WTC11 (cell line): ENCODE data around the gene LAMA2. TPM values are rescaled to one million over a fixed set of nuclear protein-coding genes. Genes with fewer than 3 reads are reported as not detected.

Experiments used
- ATAC-seq: fragments of 200-7000 bp; cut with Tn5 transposase; 2 replicates; pipeline ENCODE4 v1.10.0; 2021; ENCODE audit warnings: mild to moderate bottlenecking, moderate library complexity
- CTCF ChIA-PET: fragments of 300-600 bp; sonication (Branson Sonifier 250); formaldehyde crosslinking; loops from one replicate; lab custom pipeline; 2021; ENCODE audit warnings: antibody characterized with exemption; lab: Charles Lee
- POLR2A ChIA-PET: fragments of 350-600 bp; sonication (Branson Sonifier 250); formaldehyde crosslinking; loops from one replicate; lab custom pipeline; 2021; ENCODE audit warnings: antibody characterized with exemption; lab: Charles Lee
- DNase-seq: peaks from one replicate; pipeline ENCODE4 v3.0.0; 2021; ENCODE audit warnings: low spot score
- H3K27ac Mint-ChIP-seq: 2 replicates; pipeline ENCODE4 v1.8.0; 2021; ENCODE audit warnings: mixed read lengths
- H3K27me3 Mint-ChIP-seq: 2 replicates; pipeline ENCODE4 v1.8.0; 2021; ENCODE audit warnings: low read depth, mild to moderate bottlenecking, moderate library complexity, mixed read lengths
- H3K36me3 Mint-ChIP-seq: 2 replicates; pipeline ENCODE4 v1.8.0; 2021; ENCODE audit warnings: mixed read lengths
- H3K4me1 Mint-ChIP-seq: 2 replicates; pipeline ENCODE4 v1.8.0; 2022; ENCODE audit warnings: mixed read lengths
- H3K4me3 Mint-ChIP-seq: 2 replicates; pipeline ENCODE4 v1.8.0; 2021; ENCODE audit warnings: mild to moderate bottlenecking, moderate library complexity, mixed read lengths
- H3K9me3 Mint-ChIP-seq: 2 replicates; pipeline ENCODE4 v1.8.0; 2021; ENCODE audit warnings: mixed read lengths
- E2F5 ChIP-seq: sonication (generic); formaldehyde crosslinking; IDR thresholded peaks from 2 replicates; pipeline ENCODE4 v1.8.1; 2022; ENCODE audit warnings: mild to moderate bottlenecking, moderate library complexity, missing genetic modification reagents
- ELF4 ChIP-seq: sonication (generic); formaldehyde crosslinking; IDR thresholded peaks from 2 replicates; pipeline ENCODE4 v1.8.1; 2022; ENCODE audit warnings: low read depth, mild to moderate bottlenecking, moderate library complexity, missing genetic modification reagents
- FOXP4 ChIP-seq: sonication (generic); formaldehyde crosslinking; IDR thresholded peaks from 2 replicates; pipeline ENCODE4 v1.8.0; 2022; ENCODE audit warnings: mild to moderate bottlenecking, missing genetic modification reagents
- GTF2I ChIP-seq: fragments of 250-450 bp; sonication (Bioruptor Pico); conservative IDR thresholded peaks from 2 replicates; pipeline ENCODE4 v1.4.0; 2021; ENCODE audit warnings: mild to moderate bottlenecking
- HMGXB4 ChIP-seq: sonication (generic); formaldehyde crosslinking; IDR thresholded peaks from 2 replicates; pipeline ENCODE4 v1.8.1; 2023; ENCODE audit warnings: mild to moderate bottlenecking, moderate library complexity, missing genetic modification reagents
- NFYB ChIP-seq: sonication (generic); formaldehyde crosslinking; conservative IDR thresholded peaks from 2 replicates; pipeline ENCODE4 v1.8.0; 2022; ENCODE audit warnings: low read depth, missing genetic modification reagents
- NR2C2 ChIP-seq: sonication (generic); formaldehyde crosslinking; IDR thresholded peaks from 2 replicates; pipeline ENCODE4 v1.8.0; 2022; ENCODE audit warnings: mild to moderate bottlenecking, missing genetic modification reagents
- PRRX2 ChIP-seq: fragments of 250-450 bp; sonication (Bioruptor Pico); IDR thresholded peaks from 2 replicates; pipeline ENCODE4 v1.8.0; 2021; ENCODE audit warnings: mild to moderate bottlenecking
- ZBTB43 ChIP-seq: sonication (generic); formaldehyde crosslinking; IDR thresholded peaks from 2 replicates; pipeline ENCODE4 v1.8.1; 2023; ENCODE audit warnings: mild to moderate bottlenecking, missing genetic modification reagents
- ZNF138 ChIP-seq: sonication (generic); formaldehyde crosslinking; conservative IDR thresholded peaks from 2 replicates; pipeline ENCODE4 v1.8.1; 2022; ENCODE audit warnings: mild to moderate bottlenecking, moderate library complexity, missing genetic modification reagents
- ZNF232 ChIP-seq: sonication (generic); formaldehyde crosslinking; IDR thresholded peaks from 2 replicates; pipeline ENCODE4 v1.8.0; 2022; ENCODE audit warnings: mild to moderate bottlenecking, missing genetic modification reagents
- ZNF423 ChIP-seq: fragments of 250-450 bp; sonication (Bioruptor Pico); IDR thresholded peaks from 2 replicates; pipeline ENCODE4 v2.1.2; 2022; ENCODE audit warnings: mild to moderate bottlenecking, moderate library complexity
- total RNA-seq: library from RNA; stranded (reverse); gene quantifications from 3 replicates; pipeline ENCODE4 v1.2.3, GENCODE V29; 2021
- TF ChIP-seq, protein P1 (sequence below): fragments of 250-450 bp; sonication (Bioruptor Pico); IDR thresholded peaks from 2 replicates; pipeline ENCODE4 v2.1.2; 2022; ENCODE audit warnings: mild to moderate bottlenecking, moderate library complexity
- TF ChIP-seq, protein P2 (sequence below): sonication (generic); formaldehyde crosslinking; IDR thresholded peaks from 2 replicates; pipeline ENCODE4 v1.8.1; 2023; ENCODE audit warnings: mild to moderate bottlenecking, missing genetic modification reagents, moderate library complexity
- TF ChIP-seq, protein P3 (sequence below): fragments of 250-450 bp; sonication (Bioruptor Pico); conservative IDR thresholded peaks from 2 replicates; pipeline ENCODE4 v1.9.0; 2021; ENCODE audit warnings: mild to moderate bottlenecking
- TF ChIP-seq, protein P4 (sequence below): sonication (generic); formaldehyde crosslinking; conservative IDR thresholded peaks from 2 replicates; pipeline ENCODE4 v1.8.1; 2023; ENCODE audit warnings: mild to moderate bottlenecking, low read depth, missing genetic modification reagents, moderate library complexity

Gene LAMA2
- total RNA-seq, 1 experiment from 2014 or later, result 6.6 TPM

- no peak for DNase-seq
- H3K4me1 Mint-ChIP-seq, result no peaks in the 10 kb centered on the region
- TF ChIP-seq, protein P1, sequence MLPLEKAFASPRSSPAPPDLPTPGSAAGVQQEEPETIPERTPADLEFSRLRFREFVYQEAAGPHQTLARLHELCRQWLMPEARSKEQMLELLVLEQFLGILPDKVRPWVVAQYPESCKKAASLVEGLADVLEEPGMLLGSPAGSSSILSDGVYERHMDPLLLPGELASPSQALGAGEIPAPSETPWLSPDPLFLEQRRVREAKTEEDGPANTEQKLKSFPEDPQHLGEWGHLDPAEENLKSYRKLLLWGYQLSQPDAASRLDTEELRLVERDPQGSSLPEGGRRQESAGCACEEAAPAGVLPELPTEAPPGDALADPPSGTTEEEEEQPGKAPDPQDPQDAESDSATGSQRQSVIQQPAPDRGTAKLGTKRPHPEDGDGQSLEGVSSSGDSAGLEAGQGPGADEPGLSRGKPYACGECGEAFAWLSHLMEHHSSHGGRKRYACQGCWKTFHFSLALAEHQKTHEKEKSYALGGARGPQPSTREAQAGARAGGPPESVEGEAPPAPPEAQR (CRISPR knock-in tag), result no peak
- TF ChIP-seq E2F5, result no peak
- no peak for TF ChIP-seq ZNF423 (CRISPR knock-in tag)
- TF ChIP-seq NFYB (CRISPR knock-in tag), result no peak
- TF ChIP-seq, protein P2, sequence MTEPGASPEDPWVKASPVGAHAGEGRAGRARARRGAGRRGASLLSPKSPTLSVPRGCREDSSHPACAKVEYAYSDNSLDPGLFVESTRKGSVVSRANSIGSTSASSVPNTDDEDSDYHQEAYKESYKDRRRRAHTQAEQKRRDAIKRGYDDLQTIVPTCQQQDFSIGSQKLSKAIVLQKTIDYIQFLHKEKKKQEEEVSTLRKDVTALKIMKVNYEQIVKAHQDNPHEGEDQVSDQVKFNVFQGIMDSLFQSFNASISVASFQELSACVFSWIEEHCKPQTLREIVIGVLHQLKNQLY (CRISPR knock-in tag), result no peak
- TF ChIP-seq PRRX2 (CRISPR knock-in tag), result no peak
- TF ChIP-seq ZNF138, result no peak
- no peak for TF ChIP-seq ZNF232 (CRISPR knock-in tag)
- TF ChIP-seq, protein P3, sequence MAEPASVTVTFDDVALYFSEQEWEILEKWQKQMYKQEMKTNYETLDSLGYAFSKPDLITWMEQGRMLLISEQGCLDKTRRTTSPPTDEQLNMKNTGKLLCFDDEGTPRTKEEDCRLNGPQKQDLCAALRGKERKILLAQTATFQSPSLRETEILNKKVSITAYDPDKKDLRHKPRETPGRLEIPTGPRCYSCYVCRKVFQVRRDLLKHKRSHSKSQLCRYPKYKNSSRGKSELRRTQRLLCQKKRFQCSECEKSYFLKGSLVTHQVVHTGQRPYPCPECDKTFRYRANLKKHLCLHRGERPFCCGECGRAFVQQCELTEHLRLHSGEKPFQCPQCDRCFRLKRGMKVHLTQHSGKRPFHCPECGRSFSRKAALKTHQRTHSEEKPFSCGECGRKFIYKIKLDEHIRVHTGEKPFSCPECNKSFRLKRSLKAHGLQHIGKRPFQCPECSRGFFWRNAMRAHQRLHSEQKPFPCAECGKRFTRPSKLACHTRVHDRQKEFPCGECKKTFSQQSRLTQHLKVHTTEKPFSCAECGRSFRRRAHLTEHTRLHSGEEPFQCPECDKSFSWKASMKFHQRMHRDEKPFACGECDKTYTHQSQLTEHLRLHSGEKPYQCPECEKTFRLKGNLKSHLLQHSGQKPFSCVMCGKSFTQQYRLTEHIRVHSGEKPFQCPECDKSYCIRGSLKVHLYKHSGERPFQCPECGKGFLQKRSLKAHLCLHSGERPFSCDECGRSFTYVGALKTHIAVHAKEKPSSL, result no peak
- TF ChIP-seq, all 79 proteins: peak for 0
- CTCF ChIA-PET, result no interaction called here
- POLR2A ChIA-PET, result no interaction called here
- Mint-ChIP-seq H3K9me3 (peaks cover 7% of the 10 kb centered on the region; the same call in 1 of the 2 replicates), H3K36me3 (no peaks in the 10 kb centered on the region), H3K4me3 (no peak overlapping the region), H3K27ac (no peak overlapping the region), H3K27me3 (no peaks in the 10 kb centered on the region)
- no peak for ATAC-seq
Observed at GRCh38 chr6:129543981-129544380, 661.0 kb downstream of the LAMA2 start.

DNA sequence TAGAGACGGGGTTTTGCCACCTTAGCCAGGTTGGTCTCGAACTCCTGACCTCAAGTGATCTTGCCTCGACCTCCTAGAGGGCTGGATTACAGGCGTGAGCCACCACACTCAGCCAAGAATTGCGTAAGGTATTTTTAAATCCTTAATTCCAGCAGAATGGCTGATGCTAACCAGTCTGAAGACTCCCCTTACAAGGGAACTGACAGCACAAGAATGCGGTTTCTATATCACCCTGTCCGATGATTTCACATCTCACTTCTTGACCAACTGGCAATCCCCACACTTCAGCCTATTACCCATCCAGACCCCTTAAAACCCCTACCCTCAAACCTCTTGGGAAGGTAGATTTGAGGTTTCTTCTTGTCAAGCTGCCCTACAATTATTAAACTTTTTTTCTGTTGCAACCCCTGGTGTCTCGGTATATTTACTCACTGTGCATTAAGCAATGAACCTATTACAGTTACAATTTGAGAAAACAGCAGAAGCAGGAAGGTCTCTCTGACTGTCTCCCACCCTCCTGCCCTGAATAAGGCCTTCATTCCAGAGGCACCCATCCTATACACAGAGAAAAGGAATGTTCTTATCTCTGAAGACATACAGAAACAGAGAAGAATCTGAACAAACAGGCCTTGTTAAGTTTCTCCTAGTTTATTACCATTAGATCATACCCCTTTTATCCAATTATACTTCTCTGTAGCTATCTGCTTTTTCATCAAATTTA, 662.1 kb downstream of the LAMA2 start:
- Mint-ChIP-seq H3K4me3 (no peak overlapping the region), H3K4me1 (no peaks in the 10 kb centered on the region), H3K27ac (no peak overlapping the region), H3K27me3 (no peaks in the 10 kb centered on the region)
- ChIA-PET CTCF (no interaction called here), POLR2A (no interaction called here)
- TF ChIP-seq, protein P2 (CRISPR knock-in tag), result no peak
- TF ChIP-seq ZBTB43 (no peak), ELF4 (no peak), FOXP4 (CRISPR knock-in tag) (no peak), HMGXB4 (CRISPR knock-in tag) (no peak), NR2C2 (no peak), GTF2I (CRISPR knock-in tag) (no peak)
- TF ChIP-seq, protein P4, sequence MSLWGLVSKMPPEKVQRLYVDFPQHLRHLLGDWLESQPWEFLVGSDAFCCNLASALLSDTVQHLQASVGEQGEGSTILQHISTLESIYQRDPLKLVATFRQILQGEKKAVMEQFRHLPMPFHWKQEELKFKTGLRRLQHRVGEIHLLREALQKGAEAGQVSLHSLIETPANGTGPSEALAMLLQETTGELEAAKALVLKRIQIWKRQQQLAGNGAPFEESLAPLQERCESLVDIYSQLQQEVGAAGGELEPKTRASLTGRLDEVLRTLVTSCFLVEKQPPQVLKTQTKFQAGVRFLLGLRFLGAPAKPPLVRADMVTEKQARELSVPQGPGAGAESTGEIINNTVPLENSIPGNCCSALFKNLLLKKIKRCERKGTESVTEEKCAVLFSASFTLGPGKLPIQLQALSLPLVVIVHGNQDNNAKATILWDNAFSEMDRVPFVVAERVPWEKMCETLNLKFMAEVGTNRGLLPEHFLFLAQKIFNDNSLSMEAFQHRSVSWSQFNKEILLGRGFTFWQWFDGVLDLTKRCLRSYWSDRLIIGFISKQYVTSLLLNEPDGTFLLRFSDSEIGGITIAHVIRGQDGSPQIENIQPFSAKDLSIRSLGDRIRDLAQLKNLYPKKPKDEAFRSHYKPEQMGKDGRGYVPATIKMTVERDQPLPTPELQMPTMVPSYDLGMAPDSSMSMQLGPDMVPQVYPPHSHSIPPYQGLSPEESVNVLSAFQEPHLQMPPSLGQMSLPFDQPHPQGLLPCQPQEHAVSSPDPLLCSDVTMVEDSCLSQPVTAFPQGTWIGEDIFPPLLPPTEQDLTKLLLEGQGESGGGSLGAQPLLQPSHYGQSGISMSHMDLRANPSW, result no peak
- TF ChIP-seq, all 79 proteins: peak for 0
- no peaks in the 10 kb centered on the region for H3K36me3 Mint-ChIP-seq
- H3K9me3 Mint-ChIP-seq, result peaks cover 7% of the 10 kb centered on the region; the same call in 1 of the 2 replicates
- no peak for ATAC-seq
- no peak for DNase-seq
